Measurements from ENCODE around the gene LILRB2. TPM values are rescaled to one million over a fixed set of nuclear protein-coding genes. Genes with fewer than 3 reads are reported as not detected.
"Not testable (repeated sequence)": the region's sequence is repeated elsewhere in the genome, so short reads cannot be mapped to it uniquely, and the experiment has no call there.

The LILRB2 gene
- total RNA-seq, 2 experiments from 2014 or later: not detected

DNA sequence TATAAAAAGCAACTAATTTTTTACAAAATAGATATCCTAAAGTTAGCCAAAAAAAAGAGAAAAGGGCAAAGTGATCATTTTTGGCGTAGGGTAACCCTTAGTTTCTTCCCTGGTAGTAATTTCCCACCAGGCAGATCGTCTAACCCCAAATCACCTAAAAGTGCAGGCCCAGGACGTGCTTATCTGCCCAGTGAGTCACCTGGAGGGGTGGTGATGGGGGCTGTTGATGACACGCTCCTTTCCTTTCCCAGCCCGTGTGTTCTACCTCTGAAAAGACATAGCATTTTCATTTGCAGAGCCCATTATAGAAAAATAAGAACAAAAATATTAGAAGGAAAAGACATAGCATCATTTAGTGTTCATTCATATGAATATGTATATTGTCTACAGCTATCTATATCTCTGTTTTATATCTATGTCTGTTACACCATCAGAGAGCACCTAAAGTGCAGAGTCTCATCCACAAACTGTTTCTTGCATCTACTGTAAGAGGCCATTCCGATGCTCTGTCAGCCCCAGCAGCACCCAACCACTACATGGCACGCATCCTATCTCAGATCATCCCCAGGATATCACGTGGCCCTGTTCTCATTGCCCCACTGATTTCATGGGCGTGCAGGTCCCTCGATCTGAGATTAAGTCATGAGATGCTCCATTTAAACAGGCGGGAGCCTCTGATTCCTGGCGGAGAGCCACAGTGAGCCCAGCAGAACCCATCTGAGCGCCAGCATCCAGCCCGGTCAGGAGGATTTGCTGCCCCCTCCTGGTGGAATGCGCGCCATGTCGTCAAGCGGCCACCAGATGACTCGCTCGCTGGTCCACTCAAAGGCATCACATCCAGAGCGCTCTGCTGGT is 49.6 kb downstream of the LILRB2 start:
- peak; percentile 99 for ATAC-seq
- POLR2A ChIA-PET: no interaction called here
- Mint-ChIP-seq H3K36me3 (ENCODE audit: low read depth) (no peaks in the 10 kb centered on the region), H3K4me3 (no peak overlapping the region), H3K4me1 (peaks cover 6% of the 10 kb centered on the region), H3K27me3 (peaks cover 22% of the 10 kb centered on the region), H3K27ac (no peak overlapping the region), H3K9me3 (ENCODE audit: low read depth) (no peaks in the 10 kb centered on the region)
- intact Hi-C loops (cut with DNase I, micrococcal nuclease): loop anchor here (1.0 kb wide), 2 partner anchors 43 to 63 kb away; no protein-coding TSS in a partner anchor
- CTCF ChIA-PET: interaction anchor here (1.4 to 1.5 kb wide), 3 partner anchors 38 to 61 kb away, joined by 4 to 7 read pairs (median 5); no protein-coding TSS in a partner anchor
- peak; percentile 92 for DNase-seq

DNA sequence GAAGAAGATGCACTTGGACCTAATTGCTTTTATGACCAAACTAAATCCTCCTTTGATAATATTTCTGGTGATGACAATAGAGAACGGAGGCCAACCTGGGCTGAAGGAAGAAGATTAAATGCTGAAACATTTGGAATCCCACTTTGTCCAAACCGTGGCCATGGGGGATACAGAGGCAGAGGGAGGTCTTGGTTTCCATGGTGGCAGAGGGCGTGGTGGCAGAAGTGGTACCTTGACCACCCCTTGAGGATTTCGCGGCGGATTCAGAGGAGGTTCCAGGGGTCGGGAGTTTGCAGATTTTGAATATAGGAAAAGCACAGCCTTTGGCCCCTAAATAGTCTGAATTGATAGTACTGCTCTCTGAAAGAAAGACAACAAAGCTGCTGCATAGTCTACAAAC is 50.9 kb downstream of the LILRB2 start:
- Mint-ChIP-seq H3K27me3 (peaks cover 19% of the 10 kb centered on the region), H3K36me3 (ENCODE audit: low read depth) (no peaks in the 10 kb centered on the region), H3K4me1 (peaks cover 6% of the 10 kb centered on the region), H3K9me3 (ENCODE audit: low read depth) (no peaks in the 10 kb centered on the region), H3K27ac (no peak overlapping the region), H3K4me3 (no peak overlapping the region)
- intact Hi-C loops (cut with DNase I, micrococcal nuclease): no loop called here
- ChIA-PET CTCF (interaction anchor here (0.9 to 1.0 kb wide), 2 partner anchors 56 to 61 kb away, joined by 3 read pairs; no protein-coding TSS in a partner anchor), POLR2A (no interaction called here)
- ATAC-seq: no peak
- DNase-seq: no peak

DNA sequence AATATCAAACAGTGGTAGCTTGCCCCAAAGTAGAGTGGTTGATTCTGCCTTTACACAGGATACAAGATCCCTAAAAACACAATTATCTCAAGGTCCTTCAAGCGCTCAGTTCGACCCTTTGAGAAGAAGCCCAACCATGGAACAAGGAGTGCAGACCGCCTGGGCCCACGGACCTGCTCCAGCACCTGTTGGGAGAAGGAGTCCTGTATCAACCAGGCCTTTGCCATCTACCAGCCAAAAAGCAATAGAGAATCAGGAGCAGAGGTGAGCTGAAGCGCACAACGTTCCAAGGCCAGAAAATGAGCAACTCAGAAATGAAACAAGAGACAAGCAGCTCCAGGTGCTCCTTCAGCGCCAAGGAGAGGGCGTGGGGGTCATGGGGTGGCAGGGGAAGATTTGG is 51.8 kb downstream of the LILRB2 start:
- intact Hi-C loops (cut with DNase I, micrococcal nuclease): no loop called here
- no peak for ATAC-seq
- POLR2A ChIA-PET: interaction anchor here (0.7 kb wide), 1 partner anchor 23 kb away, joined by 3 read pairs; no protein-coding TSS in a partner anchor
- Mint-ChIP-seq H3K27ac (no peak overlapping the region), H3K4me1 (peaks cover 6% of the 10 kb centered on the region), H3K9me3 (ENCODE audit: low read depth) (no peaks in the 10 kb centered on the region), H3K36me3 (ENCODE audit: low read depth) (no peaks in the 10 kb centered on the region), H3K4me3 (no peak overlapping the region), H3K27me3 (peaks cover 13% of the 10 kb centered on the region)
- no peak for DNase-seq
- CTCF ChIA-PET: interaction anchor here (1.2 kb wide), 1 partner anchor 37 kb away, joined by 5 read pairs; no protein-coding TSS in a partner anchor

DNA sequence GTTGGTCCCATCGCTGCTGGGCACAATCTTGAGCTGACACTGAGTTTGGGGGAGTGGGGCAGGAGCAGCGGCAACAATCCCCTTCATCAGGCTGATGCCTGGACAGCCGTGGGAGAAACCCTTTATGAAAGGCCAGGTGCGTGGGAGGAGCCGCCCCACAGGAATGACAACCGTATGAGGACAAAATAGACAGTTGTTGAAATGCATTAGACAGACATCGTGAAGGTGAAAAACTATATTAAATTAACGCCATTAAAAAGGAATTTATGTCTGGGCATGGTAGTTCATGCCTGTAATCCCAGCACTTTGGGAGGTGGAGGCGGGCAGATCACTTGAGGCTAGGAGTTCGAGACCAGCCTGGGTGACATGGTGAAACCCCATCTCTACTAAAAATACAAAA is 56.3 kb downstream of the LILRB2 start:
- peaks cover 11% of the 10 kb centered on the region for H3K27me3 Mint-ChIP-seq
- H3K4me3 Mint-ChIP-seq; DNase-seq; H3K4me1 Mint-ChIP-seq; H3K9me3 Mint-ChIP-seq (ENCODE audit: low read depth); H3K27ac Mint-ChIP-seq; intact Hi-C loops (cut with DNase I, micrococcal nuclease); ATAC-seq; POLR2A ChIA-PET; H3K36me3 Mint-ChIP-seq (ENCODE audit: low read depth): not testable (repeated sequence)
- CTCF ChIA-PET: interaction anchor here (0.8 kb wide), 1 partner anchor 14 kb away, joined by 4 read pairs; no protein-coding TSS in a partner anchor

DNA sequence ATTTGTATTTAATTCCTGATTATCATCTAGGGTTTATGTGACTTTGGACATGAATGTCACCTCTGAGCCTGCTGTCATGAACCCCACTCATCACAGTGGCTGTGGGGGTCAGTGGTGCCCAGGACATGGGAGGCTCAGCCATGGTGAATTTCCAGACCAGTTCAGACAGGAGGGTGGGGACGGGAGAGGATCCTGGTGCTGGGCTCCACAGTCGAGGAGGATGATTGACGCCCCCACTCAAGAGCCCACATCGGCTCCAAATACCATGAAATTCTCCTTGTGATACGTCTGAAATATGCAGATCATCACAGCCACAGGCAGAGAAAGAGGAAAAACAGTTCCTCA is 57.0 kb downstream of the LILRB2 start:
- H3K4me3 Mint-ChIP-seq; ATAC-seq; H3K4me1 Mint-ChIP-seq; H3K27ac Mint-ChIP-seq; H3K9me3 Mint-ChIP-seq (ENCODE audit: low read depth); H3K27me3 Mint-ChIP-seq; H3K36me3 Mint-ChIP-seq (ENCODE audit: low read depth); DNase-seq: not testable (repeated sequence)
- CTCF ChIA-PET: interaction anchor here (0.7 kb wide), 1 partner anchor 21 kb away, joined by 3 read pairs; no protein-coding TSS in a partner anchor
- intact Hi-C loops (cut with DNase I, micrococcal nuclease): loop anchor here (2.0 kb wide), 2 partner anchors 15 to 21 kb away; no protein-coding TSS in a partner anchor
- POLR2A ChIA-PET: interaction anchor here (1.1 kb wide), 1 partner anchor 16 kb away, joined by 3 read pairs; no protein-coding TSS in a partner anchor

Small RNA genes within 50 kb of the gene (microRNA-seq; reads per million reads assigned to microRNA genes)
- not detected for gene MIR4752 (ENCODE audit: borderline replicate concordance)

Other genes starting within 250 kb of the LILRB2 start
- gene VSTM1, start 217.2 kb downstream of the LILRB2 start, total RNA-seq: not detected
- gene TARM1, start 199.7 kb downstream of the LILRB2 start, total RNA-seq: not detected
- gene OSCAR, start 180.3 kb downstream of the LILRB2 start, total RNA-seq: under 1 TPM; 0.67 to 0.71 TPM
- 100 to 1,000 TPM in 1 of 2 experiments, 10 to 100 TPM in 1; 99.9 to 158 TPM for gene NDUFA3, start 178.3 kb downstream of the LILRB2 start, total RNA-seq
- gene TFPT, start 165.5 kb downstream of the LILRB2 start, total RNA-seq: 10 to 100 TPM; 28.5 to 39.3 TPM
- gene PRPF31, start 165.4 kb downstream of the LILRB2 start, total RNA-seq: 100 to 1,000 TPM in 1 of 2 experiments, 10 to 100 TPM in 1; 85.5 to 115 TPM
- 10 to 100 TPM; 61.0 to 93.8 TPM for gene CNOT3, start 143.3 kb downstream of the LILRB2 start, total RNA-seq
- gene LENG1, start 121.4 kb downstream of the LILRB2 start, total RNA-seq: 1 to 10 TPM; 3.5 to 3.6 TPM
- under 1 TPM; 0.39 to 0.55 TPM for gene TMC4, start 108.0 kb downstream of the LILRB2 start, total RNA-seq
- gene MBOAT7, start 91.5 kb downstream of the LILRB2 start, total RNA-seq: 10 to 100 TPM; 74.9 to 96.1 TPM
- gene TSEN34, start 89.8 kb downstream of the LILRB2 start, total RNA-seq: 10 to 100 TPM in 1 of 2 experiments, 1 to 10 TPM in 1; 8.3 to 12.1 TPM
- gene RPS9, start 80.3 kb downstream of the LILRB2 start, total RNA-seq: 1,000 to 10,000 TPM; 1,400 to 1,725 TPM
- not detected for gene LILRB3, start 58.1 kb downstream of the LILRB2 start, total RNA-seq
- gene LILRA6, start 38.3 kb downstream of the LILRB2 start, total RNA-seq: not detected
- gene LILRB5, start 23.8 kb downstream of the LILRB2 start, total RNA-seq: not detected
- not detected for gene LILRA5, start 32.1 kb upstream of the LILRB2 start, total RNA-seq
- not detected for gene LILRA4, start 58.1 kb upstream of the LILRB2 start, total RNA-seq
- 1 to 10 TPM; 3.5 to 4.7 TPM for gene LAIR1, start 83.8 kb upstream of the LILRB2 start, total RNA-seq
- under 1 TPM; 0.19 to 0.59 TPM for gene TTYH1, start 134.4 kb upstream of the LILRB2 start, total RNA-seq
- gene LENG8, start 168.1 kb upstream of the LILRB2 start, total RNA-seq: 100 to 1,000 TPM; 156 to 221 TPM
- 1 to 10 TPM; 5.0 to 5.1 TPM for gene LENG9, start 182.7 kb upstream of the LILRB2 start, total RNA-seq
- under 1 TPM in 1 of 2 experiments, not detected in 1; 0.55 TPM for gene CDC42EP5, start 192.2 kb upstream of the LILRB2 start, total RNA-seq
- gene LAIR2, start 221.7 kb upstream of the LILRB2 start, total RNA-seq: 1 to 10 TPM; 3.7 to 5.1 TPM